BJ (cell line): ENCODE data around the gene HOXC6. TPM values are rescaled to one million over a fixed set of nuclear protein-coding genes. Genes with fewer than 3 reads are reported as not detected.
A peak's percentile ranks its signal among the peaks of the same experiment; 100 is the strongest.
"Not testable (repeated sequence)": the region's sequence is repeated elsewhere in the genome, so short reads cannot be mapped to it uniquely, and the experiment has no call there.

Experiments
- CTCF ChIA-PET: fragments of 350-600 bp; formaldehyde crosslinking; extraction: SDS; loops from one replicate; lab custom pipeline; 2021; ENCODE audit warnings: antibody characterized with exemption, inconsistent platforms; lab: Yijun Ruan, JAX
- POLR2A ChIA-PET: fragments of 300-600 bp; sonication (Branson Sonifier 250); formaldehyde crosslinking; extraction: SDS; loops from one replicate; lab custom pipeline; 2021; ENCODE audit warnings: antibody characterized with exemption; lab: Charles Lee
- DNase-seq: peaks from one replicate; pipeline ENCODE4 v3.0.0-alpha.2; 2011; ENCODE audit warnings: low read depth
- H3K27me3 ChIP-seq: 2 replicates; pipeline ENCODE4 v1.6.0; 2011; ENCODE audit warnings: low read length; ENCODE audit not compliant: control insufficient read depth, insufficient read depth
- H3K36me3 ChIP-seq: 2 replicates; pipeline ENCODE4 v1.5.1; 2011; ENCODE audit warnings: low read length; ENCODE audit not compliant: control insufficient read depth, insufficient read depth
- H3K4me3 ChIP-seq: 2 replicates; pipeline ENCODE4 v1.5.1; 2011; ENCODE audit warnings: low read depth, mild to moderate bottlenecking, control low read depth, low read length
- polyA plus RNA-seq: library from polyadenylated mRNA; depleted of rRNA; stranded (reverse); fragments of >200 nt; gene quantifications from 2 replicates; pipeline ENCODE4 v1.2.3, GENCODE V29; 2011; rRNA removed
- small RNA-seq: library from RNA; depleted of rRNA; stranded (forward); fragments of <200 nt; gene quantifications from one replicate; pipeline ENCODE3, GENCODE V24; 2012; ENCODE audit warnings: low replicate concordance, low read depth; ENCODE audit not compliant: insufficient read length
- TF ChIP-seq, protein P1 (sequence below): IDR thresholded peaks from 2 replicates; pipeline ENCODE4 v1.5.1; 2011; ENCODE audit warnings: low read depth, mild to moderate bottlenecking, control low read depth, inconsistent platforms, low read length, moderate library complexity; ENCODE audit not compliant: insufficient read depth

HOXC6 gene
- polyA plus RNA-seq, 1 experiment: 5.9 TPM

DNA sequence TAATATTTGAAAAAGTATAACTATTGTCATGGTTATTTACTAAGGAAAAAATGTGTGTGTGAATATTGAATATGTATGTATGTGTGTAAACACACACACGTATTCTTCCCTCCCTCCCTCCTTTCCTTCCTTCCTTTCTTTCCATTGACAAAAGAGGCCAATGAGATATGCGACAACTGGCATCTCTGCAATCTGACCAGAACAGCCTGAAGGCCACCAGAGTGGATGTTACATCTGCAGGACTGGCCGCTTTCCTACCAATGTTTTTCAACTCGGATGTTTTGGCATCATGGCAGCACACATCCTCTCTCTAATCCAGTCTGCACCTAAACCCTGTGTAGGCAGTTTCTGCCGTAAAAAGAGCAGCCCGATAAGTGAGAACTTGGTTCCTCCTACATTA, 46.1 kb downstream of the HOXC6 start:
- no peak overlapping the region for H3K4me3 ChIP-seq
- peaks cover 7% of the 10 kb centered on the region for H3K27me3 ChIP-seq
- CTCF ChIA-PET: no interaction called here
- DNase-seq: no peak
- POLR2A ChIA-PET: no interaction called here
- TF ChIP-seq, protein P1, sequence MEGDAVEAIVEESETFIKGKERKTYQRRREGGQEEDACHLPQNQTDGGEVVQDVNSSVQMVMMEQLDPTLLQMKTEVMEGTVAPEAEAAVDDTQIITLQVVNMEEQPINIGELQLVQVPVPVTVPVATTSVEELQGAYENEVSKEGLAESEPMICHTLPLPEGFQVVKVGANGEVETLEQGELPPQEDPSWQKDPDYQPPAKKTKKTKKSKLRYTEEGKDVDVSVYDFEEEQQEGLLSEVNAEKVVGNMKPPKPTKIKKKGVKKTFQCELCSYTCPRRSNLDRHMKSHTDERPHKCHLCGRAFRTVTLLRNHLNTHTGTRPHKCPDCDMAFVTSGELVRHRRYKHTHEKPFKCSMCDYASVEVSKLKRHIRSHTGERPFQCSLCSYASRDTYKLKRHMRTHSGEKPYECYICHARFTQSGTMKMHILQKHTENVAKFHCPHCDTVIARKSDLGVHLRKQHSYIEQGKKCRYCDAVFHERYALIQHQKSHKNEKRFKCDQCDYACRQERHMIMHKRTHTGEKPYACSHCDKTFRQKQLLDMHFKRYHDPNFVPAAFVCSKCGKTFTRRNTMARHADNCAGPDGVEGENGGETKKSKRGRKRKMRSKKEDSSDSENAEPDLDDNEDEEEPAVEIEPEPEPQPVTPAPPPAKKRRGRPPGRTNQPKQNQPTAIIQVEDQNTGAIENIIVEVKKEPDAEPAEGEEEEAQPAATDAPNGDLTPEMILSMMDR: no peak
- H3K36me3 ChIP-seq: no peaks in the 10 kb centered on the region

DNA sequence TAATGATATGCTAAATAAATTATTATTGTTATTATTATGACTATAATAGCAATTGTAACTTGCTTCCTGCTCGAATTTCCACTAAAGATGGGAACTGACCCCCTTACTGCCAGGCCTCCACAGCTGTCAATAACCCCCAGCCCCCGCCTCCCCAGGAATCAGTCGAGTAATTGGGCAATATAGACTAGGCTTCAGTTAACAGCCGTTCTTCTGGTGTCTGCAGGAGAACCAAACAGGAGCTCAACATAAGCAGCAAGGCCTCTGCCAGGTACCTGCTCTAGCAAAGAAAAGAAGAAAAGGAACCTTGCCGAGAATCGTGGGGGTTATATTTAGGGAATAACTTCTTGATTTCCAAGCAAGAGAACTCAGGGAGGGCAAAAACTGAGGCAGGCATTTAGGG, 47.2 kb downstream of the HOXC6 start:
- DNase-seq: no peak
- Histone ChIP-seq H3K4me3 (no peak overlapping the region), H3K36me3 (no peaks in the 10 kb centered on the region), H3K27me3 (peaks cover 9% of the 10 kb centered on the region)
- CTCF ChIA-PET: no interaction called here
- TF ChIP-seq, protein P1: no peak
- POLR2A ChIA-PET: no interaction called here

DNA sequence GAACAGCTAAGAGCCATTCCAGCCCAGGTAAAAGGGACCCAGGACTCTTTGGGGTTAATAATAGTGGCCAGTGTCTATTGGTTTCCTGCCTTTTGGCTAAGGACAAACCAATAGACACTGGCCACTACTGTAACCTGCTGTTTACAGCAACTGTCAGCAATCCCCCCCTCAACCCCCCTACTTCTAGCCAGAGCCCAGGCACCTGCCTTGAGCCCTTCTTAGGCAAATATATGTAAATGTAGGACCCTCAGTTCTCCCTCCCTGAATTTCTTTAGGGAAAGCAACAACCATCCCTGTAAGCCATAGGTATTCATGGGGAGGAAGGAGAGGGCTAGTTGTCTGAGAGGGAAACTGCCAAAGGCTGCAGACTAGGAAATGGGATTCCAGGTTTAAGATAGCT, 47.7 kb downstream of the HOXC6 start:
- TF ChIP-seq, protein P1: no peak
- no peak overlapping the region for H3K4me3 ChIP-seq
- ChIA-PET CTCF (no interaction called here), POLR2A (no interaction called here)
- no peaks in the 10 kb centered on the region for H3K36me3 ChIP-seq
- no peak for DNase-seq
- H3K27me3 ChIP-seq: peaks cover 10% of the 10 kb centered on the region

DNA sequence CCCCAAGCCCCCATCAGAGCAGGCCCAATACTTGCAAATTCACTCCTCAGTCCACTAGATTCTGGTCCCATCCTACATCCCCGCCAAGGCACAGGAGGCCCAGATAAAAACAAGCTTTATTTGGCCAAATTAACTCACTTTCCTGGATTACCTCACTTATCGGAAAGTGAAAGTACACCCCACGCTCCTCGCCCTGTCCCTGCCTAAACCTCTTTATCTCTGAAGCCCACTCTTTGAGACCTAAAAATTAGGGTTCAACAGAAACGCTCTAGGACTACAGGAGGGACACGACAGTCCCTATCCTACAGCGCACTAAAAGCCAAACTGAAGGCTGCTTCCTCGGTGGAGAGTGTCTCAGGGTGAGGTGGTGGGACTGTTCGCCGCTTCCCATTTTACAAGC, 49.6 kb downstream of the HOXC6 start:
- H3K4me3 ChIP-seq, H3K36me3 ChIP-seq, POLR2A ChIA-PET, CTCF ChIA-PET, DNase-seq: not testable (repeated sequence)
- peaks cover 12% of the 10 kb centered on the region for H3K27me3 ChIP-seq

DNA sequence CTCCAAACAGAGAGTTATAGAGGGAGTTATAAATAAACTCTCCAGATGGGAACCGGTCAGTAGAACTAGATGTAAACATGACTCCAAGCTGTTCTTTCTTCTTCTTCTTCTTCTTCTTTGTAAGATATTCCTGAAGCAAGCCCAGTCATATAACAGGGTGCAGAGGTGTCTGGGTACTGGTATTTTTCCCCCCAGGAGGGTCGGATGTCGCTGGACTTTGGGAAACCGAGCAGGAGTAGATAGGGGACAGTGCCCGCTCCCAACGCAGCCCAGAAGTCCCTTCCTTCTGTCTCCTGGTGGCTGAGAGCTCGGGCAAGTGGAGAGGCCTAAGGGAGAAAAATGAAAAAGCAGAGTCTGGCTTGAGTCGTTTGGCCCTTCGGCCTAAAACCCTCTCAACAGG, 50.9 kb downstream of the HOXC6 start:
- DNase-seq, POLR2A ChIA-PET, CTCF ChIA-PET: not testable (repeated sequence)

More for the DNA sequence above, 50.9 kb downstream of the HOXC6 start:
- H3K4me3 ChIP-seq, H3K36me3 ChIP-seq: not testable (repeated sequence)
- H3K27me3 ChIP-seq: peaks cover 14% of the 10 kb centered on the region

Small RNA genes within 50 kb of the gene (small RNA-seq; reads per million reads assigned to genes)
- not detected for gene HOXC5
- 0.84 reads per million for gene MIR196A2
- gene MIR615: 144 reads per million, percentile 92 among the genes with 10 or more reads in this experiment

Other genes starting within 250 kb of the HOXC6 start
- gene HOXC13, start 89.6 kb upstream of the HOXC6 start, polyA plus RNA-seq: 1.0 and 1.1 TPM in 2 replicates
- gene HOXC12, start 73.5 kb upstream of the HOXC6 start, polyA plus RNA-seq: 0.05 and 0.06 TPM in 2 replicates
- 3.2 and 4.9 TPM in 2 replicates for gene HOXC11, start 55.3 kb upstream of the HOXC6 start, polyA plus RNA-seq
- 11.4 and 18.9 TPM in 2 replicates for gene HOTAIR, start 53.5 kb upstream of the HOXC6 start, polyA plus RNA-seq
- gene HOXC10, start 43.3 kb upstream of the HOXC6 start, polyA plus RNA-seq: 13.9 and 14.9 TPM in 2 replicates
- gene HOXC9, start 28.3 kb upstream of the HOXC6 start, polyA plus RNA-seq: 1.2 and 1.8 TPM in 2 replicates
- 1.6 and 1.8 TPM in 2 replicates for gene HOXC8, start 19.5 kb upstream of the HOXC6 start, polyA plus RNA-seq
- gene HOXC5, start 4.6 kb downstream of the HOXC6 start, polyA plus RNA-seq: 0.06 TPM in 1 of 2 replicates, not detected in the other
- 0.69 and 0.93 TPM in 2 replicates for gene HOXC4, start 25.4 kb downstream of the HOXC6 start, polyA plus RNA-seq
- gene SMUG1, start 160.5 kb downstream of the HOXC6 start, polyA plus RNA-seq: 29.8 and 43.7 TPM in 2 replicates